ENCODE data around the gene TAF1. TPM values are rescaled to one million over a fixed set of nuclear protein-coding genes. Genes with fewer than 3 reads are reported as not detected.
A peak's percentile ranks its signal among the peaks of the same experiment; 100 is the strongest.
"Not testable (repeated sequence)": the region's sequence is repeated elsewhere in the genome, so short reads cannot be mapped to it uniquely, and the experiment has no call there.

The TAF1 gene, protein sequence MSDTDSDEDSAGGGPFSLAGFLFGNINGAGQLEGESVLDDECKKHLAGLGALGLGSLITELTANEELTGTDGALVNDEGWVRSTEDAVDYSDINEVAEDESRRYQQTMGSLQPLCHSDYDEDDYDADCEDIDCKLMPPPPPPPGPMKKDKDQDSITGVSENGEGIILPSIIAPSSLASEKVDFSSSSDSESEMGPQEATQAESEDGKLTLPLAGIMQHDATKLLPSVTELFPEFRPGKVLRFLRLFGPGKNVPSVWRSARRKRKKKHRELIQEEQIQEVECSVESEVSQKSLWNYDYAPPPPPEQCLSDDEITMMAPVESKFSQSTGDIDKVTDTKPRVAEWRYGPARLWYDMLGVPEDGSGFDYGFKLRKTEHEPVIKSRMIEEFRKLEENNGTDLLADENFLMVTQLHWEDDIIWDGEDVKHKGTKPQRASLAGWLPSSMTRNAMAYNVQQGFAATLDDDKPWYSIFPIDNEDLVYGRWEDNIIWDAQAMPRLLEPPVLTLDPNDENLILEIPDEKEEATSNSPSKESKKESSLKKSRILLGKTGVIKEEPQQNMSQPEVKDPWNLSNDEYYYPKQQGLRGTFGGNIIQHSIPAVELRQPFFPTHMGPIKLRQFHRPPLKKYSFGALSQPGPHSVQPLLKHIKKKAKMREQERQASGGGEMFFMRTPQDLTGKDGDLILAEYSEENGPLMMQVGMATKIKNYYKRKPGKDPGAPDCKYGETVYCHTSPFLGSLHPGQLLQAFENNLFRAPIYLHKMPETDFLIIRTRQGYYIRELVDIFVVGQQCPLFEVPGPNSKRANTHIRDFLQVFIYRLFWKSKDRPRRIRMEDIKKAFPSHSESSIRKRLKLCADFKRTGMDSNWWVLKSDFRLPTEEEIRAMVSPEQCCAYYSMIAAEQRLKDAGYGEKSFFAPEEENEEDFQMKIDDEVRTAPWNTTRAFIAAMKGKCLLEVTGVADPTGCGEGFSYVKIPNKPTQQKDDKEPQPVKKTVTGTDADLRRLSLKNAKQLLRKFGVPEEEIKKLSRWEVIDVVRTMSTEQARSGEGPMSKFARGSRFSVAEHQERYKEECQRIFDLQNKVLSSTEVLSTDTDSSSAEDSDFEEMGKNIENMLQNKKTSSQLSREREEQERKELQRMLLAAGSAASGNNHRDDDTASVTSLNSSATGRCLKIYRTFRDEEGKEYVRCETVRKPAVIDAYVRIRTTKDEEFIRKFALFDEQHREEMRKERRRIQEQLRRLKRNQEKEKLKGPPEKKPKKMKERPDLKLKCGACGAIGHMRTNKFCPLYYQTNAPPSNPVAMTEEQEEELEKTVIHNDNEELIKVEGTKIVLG (N-terminal part only)
- 25.6 and 26.9 TPM in 2 replicates for total RNA-seq (2014; rRNA removed; shearing (Covaris generic))
- 5.3 and 6.7 TPM in 2 replicates for polyA plus RNA-seq (2016; fragmentation: Nextera tagmentation; extraction: Ambion mirVana)
- long read RNA-seq = 0 reads

DNA sequence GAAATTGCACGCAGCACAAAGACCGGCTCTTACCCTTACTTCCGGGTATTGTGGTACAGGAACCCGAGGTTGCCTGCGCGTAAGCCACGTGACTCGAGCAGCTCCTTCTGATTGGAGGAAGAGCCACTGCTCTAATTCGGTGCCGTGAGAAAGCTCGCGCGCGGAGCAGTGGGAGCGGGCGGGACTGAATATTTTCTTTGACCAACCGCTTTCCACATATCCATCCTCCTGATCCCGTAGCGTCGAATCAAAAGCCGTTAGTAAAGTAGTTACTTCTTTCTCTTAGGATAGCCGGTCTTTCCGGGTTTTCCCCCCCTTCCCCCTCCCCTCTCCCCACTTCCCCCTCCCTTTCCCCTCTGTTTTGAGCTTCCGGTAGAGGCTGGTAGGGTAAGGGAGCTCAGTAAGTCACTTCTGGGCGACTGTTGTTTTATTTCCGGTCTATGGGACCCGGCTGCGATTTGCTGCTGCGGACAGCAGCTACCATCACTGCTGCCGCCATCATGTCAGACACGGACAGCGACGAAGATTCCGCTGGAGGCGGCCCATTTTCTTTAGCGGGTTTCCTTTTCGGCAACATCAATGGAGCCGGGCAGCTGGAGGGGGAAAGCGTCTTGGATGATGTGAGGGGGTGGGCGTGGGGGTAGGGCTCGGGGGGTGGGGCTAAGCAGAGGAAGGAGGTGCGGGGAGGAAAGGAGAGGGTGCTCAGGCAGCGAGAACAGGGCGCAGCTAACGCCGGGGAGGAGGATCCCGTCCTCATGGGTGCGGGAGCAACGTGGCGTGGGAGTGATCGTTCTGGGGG lies at the start of gene TAF1:
Gene TAF1, plus strand, starts transcription at position 483 of the 799 bp plus-strand sequence. Its CDS starts 18 bp downstream, at position 501.
- Mint-ChIP-seq H3K27ac (peak within 1 kb of the TSS; percentile 98), H3K36me3 (ENCODE audit: low read depth) (peaks cover 30% of the 10 kb centered on the region), H3K9me3 (no peaks in the 10 kb centered on the region; the same call in 2 of the 3 replicates), H3K4me1 (peaks cover 7% of the 10 kb centered on the region; the same call in 2 of the 3 replicates), H3K4me3 (peak within 1 kb of the TSS; percentile 96), H3K27me3 (ENCODE audit: insufficient read depth, low read depth, poor library complexity) (peaks cover 6% of the 10 kb centered on the region)
- Histone ChIP-seq H3K27ac (ENCODE audit: low read depth) (peak within 1 kb of the TSS; percentile 91), H2AFZ (no peak within 1 kb of the TSS), H3K27me3 (ENCODE audit: insufficient read depth) (no peaks in the 10 kb centered on the region), H3K4me3 (peak within 1 kb of the TSS; percentile 67), H3K79me2 (replicated peaks; ENCODE audit: insufficient read depth) (peaks cover 32% of the 10 kb centered on the region), H3K4me1 (ENCODE audit: insufficient read depth) (no peaks in the 10 kb centered on the region), H3K4me2 (peak within 1 kb of the TSS; percentile 82), H4K20me1 (replicated peaks; ENCODE audit: insufficient read depth) (no peaks in the 10 kb centered on the region; the same call in 1 of the 2 replicates), H3K9me2 (ENCODE audit: insufficient read depth) (no peaks in the 10 kb centered on the region), H3F3A (replicated peaks; ENCODE audit: low read depth) (no peaks in the 10 kb centered on the region), H3K36me3 (ENCODE audit: insufficient read depth) (no peaks in the 10 kb centered on the region)
- TF ChIP-seq NANOG (IDR thresholded peaks at IDR 0.05; ENCODE audit: borderline replicate concordance) (no peak), POLR2AphosphoS5 (IDR thresholded peaks at IDR 0.05; ENCODE audit: low read depth) (peak; percentile 74)
- DNase-seq (ENCODE audit: low spot score) (peak; percentile 91), ATAC-seq (peak; percentile 90)

DNA sequence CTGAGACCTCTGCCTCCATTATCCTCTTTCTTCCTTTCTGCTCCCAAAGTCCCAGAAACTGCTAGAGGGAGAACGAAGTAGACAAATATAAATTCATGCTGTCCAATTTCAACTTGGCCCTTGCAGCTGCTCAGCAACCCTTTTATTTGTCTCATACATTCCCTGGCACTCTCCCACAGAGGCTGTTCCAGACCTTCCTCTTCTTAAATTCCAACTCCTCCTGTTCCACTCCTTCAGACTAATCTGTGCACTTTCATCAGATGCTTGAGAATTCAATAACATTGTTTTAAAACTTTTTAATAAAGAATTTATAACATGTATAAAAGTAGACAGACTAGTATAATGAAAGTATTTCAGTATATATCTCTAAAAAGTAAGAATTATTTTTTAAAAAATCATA lies 49.2 kb upstream of the TAF1 start:
- not testable (repeated sequence) for H3K27me3 Mint-ChIP-seq (ENCODE audit: insufficient read depth, low read depth, poor library complexity); ATAC-seq; H3K4me2 ChIP-seq; H3K36me3 Mint-ChIP-seq (ENCODE audit: low read depth); DNase-seq (ENCODE audit: low spot score); H3F3A ChIP-seq (replicated peaks; ENCODE audit: low read depth); H3K9me3 Mint-ChIP-seq; H3K4me3 Mint-ChIP-seq; H2AFZ ChIP-seq; H3K27ac Mint-ChIP-seq; H4K20me1 ChIP-seq (replicated peaks; ENCODE audit: insufficient read depth); H3K4me1 Mint-ChIP-seq; H3K4me1 ChIP-seq (ENCODE audit: insufficient read depth); H3K4me3 ChIP-seq; H3K9me2 ChIP-seq (ENCODE audit: insufficient read depth); H3K27ac ChIP-seq (ENCODE audit: low read depth); H3K27me3 ChIP-seq (ENCODE audit: insufficient read depth); H3K79me2 ChIP-seq (replicated peaks; ENCODE audit: insufficient read depth); H3K36me3 ChIP-seq (ENCODE audit: insufficient read depth)

DNA sequence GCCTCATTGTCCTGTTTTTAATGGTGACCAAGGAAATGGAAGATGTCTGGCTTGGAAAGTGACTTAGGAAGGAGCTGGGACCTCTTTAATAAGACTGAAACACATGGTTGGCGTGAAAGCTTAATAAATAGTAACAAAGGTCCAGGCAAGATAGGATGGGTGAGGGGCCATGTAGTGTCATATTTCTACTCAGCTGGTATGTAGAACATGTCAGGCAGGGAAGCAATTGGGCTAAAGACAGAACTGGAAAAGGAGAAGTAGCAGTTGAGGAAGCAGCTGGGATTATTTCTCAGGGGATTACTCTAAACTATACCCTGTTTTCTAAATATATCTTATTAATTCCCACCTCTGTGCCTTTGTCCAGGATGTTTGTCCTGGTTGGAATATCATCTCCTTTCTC lies 46.0 kb upstream of the TAF1 start:
- Mint-ChIP-seq H3K27ac (no peak overlapping the region), H3K36me3 (ENCODE audit: low read depth) (peaks cover 19% of the 10 kb centered on the region), H3K4me1 (no peaks in the 10 kb centered on the region), H3K9me3 (peaks cover 3% of the 10 kb centered on the region; the same call in 1 of the 3 replicates), H3K27me3 (ENCODE audit: insufficient read depth, low read depth, poor library complexity) (no peaks in the 10 kb centered on the region), H3K4me3 (no peak overlapping the region)
- no peak for ATAC-seq
- Histone ChIP-seq H4K20me1 (replicated peaks; ENCODE audit: insufficient read depth) (no peaks in the 10 kb centered on the region), H3K4me3 (no peak overlapping the region), H2AFZ (no peak overlapping the region), H3K4me2 (no peak overlapping the region), H3F3A (replicated peaks; ENCODE audit: low read depth) (no peaks in the 10 kb centered on the region), H3K79me2 (replicated peaks; ENCODE audit: insufficient read depth) (no peaks in the 10 kb centered on the region), H3K36me3 (ENCODE audit: insufficient read depth) (no peaks in the 10 kb centered on the region), H3K9me2 (ENCODE audit: insufficient read depth) (no peaks in the 10 kb centered on the region), H3K4me1 (ENCODE audit: insufficient read depth) (no peaks in the 10 kb centered on the region), H3K27ac (ENCODE audit: low read depth) (no peak overlapping the region), H3K27me3 (ENCODE audit: insufficient read depth) (no peaks in the 10 kb centered on the region)
- no peak for DNase-seq (ENCODE audit: low spot score)
- TF ChIP-seq, protein P1, sequence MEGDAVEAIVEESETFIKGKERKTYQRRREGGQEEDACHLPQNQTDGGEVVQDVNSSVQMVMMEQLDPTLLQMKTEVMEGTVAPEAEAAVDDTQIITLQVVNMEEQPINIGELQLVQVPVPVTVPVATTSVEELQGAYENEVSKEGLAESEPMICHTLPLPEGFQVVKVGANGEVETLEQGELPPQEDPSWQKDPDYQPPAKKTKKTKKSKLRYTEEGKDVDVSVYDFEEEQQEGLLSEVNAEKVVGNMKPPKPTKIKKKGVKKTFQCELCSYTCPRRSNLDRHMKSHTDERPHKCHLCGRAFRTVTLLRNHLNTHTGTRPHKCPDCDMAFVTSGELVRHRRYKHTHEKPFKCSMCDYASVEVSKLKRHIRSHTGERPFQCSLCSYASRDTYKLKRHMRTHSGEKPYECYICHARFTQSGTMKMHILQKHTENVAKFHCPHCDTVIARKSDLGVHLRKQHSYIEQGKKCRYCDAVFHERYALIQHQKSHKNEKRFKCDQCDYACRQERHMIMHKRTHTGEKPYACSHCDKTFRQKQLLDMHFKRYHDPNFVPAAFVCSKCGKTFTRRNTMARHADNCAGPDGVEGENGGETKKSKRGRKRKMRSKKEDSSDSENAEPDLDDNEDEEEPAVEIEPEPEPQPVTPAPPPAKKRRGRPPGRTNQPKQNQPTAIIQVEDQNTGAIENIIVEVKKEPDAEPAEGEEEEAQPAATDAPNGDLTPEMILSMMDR (conservative IDR thresholded peaks at IDR 0.05; ENCODE audit: low read depth in 2 of 2) = no peak
- TF ChIP-seq EZH2phosphoT487 (IDR thresholded peaks at IDR 0.05; ENCODE audit: unreplicated experiment) = no peak
